NOMO-1 (cell line): ENCODE measurements around the gene TDRD3.

ENCODE experiments used
- DNase-seq, 2 experiments: peaks; one replicate each; lab custom pipeline; 2025; ENCODE audit not compliant: unreplicated experiment in 2 of 2; lab: John Stamatoyannopoulos, UW

Gene TDRD3

DNA sequence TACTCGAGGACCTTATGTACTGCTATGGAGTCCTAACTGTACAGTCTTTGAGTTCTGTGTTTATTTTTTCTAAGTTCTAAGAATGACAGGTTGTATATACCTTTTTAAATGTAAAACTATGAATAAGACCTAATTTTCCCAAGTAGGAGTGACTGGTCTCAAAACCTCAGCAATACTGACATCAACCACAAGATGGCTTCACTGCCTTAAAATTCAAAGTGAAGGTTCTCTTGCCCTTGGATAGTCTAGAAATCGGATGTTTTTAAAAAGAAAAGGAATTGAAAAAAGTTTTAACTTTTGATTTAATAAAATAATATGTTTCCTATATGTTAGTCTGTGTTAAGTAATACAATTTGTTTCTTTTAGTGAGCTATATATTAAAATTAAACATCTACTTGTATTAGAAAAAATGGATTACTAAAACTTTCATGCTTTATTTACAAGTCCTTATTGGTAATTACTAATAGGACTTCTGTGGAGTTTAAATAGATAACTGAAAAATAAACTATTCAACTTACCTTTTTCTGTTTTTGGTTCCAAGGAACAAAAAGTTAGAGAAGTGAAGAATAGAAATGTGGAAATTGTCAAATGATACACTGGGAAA is 52.0 kb downstream of the TDRD3 start:
- DNase-seq, result peak in 1 of 2 experiments; percentile 26

DNA sequence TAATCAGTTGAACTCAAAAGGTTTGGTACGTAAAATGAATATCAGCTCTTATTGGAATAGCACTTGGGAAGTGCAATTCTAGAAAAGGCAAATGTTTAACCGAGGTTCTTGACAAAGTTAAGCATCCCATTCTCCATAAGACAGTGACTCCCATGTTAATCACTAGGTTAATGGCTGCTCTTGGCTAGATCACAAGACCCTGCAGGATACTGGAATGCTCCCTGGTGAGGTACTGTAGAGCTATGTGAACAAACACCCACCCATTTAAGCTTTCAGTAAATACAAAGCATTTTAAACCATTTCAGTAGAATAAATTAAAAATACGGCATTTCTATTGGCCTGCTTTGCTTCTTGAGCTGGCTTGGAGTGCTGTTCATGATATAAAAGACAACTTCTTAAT is 56.5 kb downstream of the TDRD3 start:
- DNase-seq, result no peak

DNA sequence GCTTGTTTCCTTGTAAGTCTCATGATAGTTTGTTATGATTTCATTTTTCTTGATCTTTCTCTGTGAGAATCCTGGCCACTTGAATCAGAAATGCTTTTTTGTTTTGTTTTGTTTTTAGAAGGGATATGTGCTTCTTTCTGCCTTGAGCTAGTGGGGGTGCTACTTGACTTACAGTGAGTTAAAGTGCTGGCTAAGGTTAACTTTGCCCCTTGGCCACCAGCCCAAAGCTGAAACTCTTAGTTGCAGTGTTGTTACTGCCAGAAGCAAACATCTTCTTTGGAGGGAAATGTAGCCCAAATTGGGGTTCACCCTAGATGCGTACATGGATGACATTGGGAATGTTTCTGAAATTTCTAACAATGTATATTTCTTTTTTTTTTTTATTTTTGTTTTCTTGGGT is 57.4 kb downstream of the TDRD3 start:
- DNase-seq, result no peak

DNA sequence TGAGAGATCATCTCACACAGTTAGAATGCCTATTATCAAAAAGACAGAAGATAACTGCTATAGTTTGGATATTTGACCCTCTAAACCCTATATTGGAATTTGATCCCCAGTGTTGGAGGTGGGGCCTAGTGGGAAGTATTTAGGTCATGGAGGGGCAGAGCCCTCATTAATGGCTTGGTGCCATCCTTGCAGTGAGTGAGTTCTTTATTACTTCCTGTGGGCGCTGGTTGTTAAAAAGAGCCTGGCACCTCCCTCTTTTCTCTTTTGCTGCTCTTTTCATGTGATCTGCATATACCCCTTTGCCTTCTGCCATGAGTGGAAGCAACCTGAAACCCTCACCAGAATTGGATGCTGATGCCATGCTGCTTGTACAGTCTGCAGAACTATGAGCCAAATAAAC is 66.8 kb downstream of the TDRD3 start:
- no peak for DNase-seq

DNA sequence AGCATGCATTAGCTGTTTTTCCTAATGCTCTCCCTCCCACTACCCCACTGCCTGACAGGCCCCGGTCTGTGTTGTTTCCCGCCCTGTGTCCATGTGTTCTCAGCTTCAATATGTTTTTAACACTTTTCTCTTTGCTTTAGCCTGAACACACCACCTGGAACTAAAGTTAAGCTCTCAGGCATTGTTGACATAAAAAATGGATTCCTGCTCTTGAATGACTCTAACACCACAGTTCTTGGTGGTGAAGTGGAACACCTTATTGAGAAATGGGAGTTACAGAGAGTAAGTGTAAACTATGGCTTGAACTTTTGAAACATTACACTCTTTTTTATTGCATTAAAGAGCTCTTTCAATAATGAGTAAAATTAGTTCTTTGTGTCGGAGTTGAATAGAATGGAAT is 70.1 kb downstream of the TDRD3 start:
- no peak for DNase-seq

DNA sequence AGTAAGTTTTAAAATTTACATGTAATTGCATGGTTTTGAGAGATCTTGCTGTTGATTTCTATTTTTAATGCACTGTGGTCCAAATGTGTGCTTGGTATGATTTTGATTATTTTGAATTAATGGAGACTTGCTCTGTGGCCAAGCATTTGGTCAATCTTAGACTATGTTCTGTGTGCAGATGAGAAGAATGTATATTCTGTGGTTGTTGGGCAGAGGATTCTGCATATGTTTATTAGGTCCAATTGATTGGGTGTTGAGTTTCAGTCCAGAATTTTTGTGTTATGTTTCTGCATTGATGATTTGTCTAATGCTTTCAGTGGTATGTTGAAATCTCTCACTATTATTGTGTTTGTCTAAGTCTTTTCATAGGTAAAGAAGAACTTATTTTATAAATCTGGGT is 82.3 kb downstream of the TDRD3 start:
- DNase-seq, result no peak

DNA sequence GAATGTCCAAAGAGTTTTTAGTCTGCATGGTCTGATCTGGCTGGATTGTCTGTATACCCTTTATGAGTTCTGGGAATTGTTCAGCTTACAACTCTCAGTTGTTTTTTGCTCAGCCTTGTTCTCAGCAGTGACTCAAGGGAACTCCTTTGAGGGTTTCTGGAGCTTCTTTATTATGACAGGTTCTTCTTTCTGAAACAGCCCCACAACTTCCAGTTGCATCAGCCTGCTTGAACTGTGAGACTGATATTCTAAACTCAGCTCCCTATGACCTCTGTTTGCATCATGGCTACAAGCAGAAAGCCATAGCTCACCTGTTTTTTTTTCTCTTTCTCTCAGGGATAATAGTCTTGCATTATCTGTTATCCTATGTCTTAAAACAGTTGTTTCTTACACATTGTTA is 85.0 kb downstream of the TDRD3 start:
- no peak for DNase-seq

DNA sequence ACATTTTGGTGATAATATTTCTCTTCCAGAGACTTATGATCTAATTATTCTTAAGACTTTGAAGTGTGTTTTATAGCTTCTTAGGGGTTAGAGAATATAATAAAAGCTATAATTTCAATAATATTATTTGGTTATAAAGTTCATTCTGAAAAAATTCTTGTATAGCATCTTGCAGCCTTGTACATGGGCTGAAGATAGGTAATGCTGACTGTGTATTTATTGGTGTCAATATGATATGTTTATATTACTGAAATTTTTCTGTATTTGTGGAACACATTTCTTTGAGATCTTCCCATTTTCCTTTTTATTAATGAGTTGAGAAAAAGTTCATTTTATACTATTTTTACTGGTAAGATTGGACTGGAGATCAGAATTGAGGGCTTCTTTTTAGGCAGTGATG is 87.8 kb downstream of the TDRD3 start:
- DNase-seq, result no peak

DNA sequence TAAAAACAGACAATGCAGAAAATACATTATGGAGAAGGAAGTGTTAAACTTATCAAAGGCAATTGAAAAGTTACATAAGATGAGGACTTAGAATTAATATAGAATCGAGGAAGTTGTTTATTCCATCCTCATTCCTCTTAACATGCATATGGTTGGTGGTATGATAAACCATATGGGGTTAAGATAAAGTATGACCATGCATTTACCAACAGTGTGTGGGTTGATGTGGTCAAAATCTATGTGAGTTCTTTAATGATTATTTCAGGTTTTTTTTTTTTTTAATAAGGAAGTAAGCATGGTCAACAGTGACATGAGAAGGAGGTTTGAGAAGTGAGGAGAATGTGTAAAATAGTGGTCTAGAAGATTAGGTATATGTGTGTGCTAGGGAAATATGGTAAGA is 94.5 kb downstream of the TDRD3 start:
- DNase-seq, result no peak

DNA sequence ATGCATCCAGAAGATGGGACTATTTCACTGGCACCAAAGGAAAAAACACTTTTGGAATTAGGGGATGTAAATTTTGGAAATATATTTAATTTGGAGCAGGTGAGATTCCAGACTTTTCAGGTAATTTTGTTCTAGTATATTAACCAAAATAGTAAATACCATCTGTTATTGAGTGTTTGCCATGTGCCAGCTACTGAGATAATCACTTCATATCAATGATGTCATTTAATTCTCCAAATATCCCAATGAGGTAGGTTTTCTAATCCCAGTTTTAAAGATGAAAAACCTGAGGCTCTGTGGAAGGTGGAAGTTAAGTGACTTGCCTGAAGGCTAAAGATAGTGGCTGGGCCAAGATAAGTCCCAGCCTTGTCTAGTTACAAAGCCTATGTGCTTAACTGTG is 95.2 kb downstream of the TDRD3 start:
- no peak for DNase-seq

DNA sequence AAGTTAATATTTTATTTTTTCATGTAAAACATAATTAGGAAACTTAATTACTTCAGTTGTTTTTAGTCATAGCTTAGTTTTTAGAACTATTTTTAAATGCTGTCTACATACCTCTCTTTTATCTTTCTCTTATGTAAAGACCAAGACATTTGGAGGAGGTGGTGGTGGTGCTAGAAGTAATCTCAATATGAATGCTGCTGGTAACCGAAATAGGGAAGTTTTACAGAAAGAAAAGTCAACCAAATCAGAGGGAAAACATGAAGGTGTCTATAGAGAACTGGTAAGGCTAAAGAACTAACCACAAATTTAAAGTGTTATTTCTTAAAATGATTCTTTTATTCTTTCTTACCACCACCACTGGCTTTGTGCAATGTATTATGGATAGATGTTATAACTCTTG is 97.3 kb downstream of the TDRD3 start:
- DNase-seq, result no peak

DNA sequence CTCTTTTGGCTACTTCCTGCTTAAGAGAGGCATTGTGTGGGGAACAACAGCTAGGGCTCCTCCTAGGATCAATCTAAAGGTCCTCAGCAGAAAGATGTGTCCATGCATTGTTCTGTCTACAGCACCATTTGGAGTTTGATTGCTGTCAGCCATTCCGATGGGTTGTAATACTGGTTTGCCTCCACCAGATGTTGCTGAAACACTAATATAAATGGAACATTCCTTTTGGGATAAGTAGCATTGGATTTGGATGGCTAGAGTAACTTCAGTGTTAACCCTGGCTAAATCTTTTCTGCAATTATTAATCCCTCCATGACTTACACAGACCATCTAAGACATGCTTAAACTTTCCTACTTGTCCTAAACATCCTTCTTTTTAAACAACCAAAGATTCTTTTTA is 104.2 kb downstream of the TDRD3 start:
- no peak for DNase-seq

DNA sequence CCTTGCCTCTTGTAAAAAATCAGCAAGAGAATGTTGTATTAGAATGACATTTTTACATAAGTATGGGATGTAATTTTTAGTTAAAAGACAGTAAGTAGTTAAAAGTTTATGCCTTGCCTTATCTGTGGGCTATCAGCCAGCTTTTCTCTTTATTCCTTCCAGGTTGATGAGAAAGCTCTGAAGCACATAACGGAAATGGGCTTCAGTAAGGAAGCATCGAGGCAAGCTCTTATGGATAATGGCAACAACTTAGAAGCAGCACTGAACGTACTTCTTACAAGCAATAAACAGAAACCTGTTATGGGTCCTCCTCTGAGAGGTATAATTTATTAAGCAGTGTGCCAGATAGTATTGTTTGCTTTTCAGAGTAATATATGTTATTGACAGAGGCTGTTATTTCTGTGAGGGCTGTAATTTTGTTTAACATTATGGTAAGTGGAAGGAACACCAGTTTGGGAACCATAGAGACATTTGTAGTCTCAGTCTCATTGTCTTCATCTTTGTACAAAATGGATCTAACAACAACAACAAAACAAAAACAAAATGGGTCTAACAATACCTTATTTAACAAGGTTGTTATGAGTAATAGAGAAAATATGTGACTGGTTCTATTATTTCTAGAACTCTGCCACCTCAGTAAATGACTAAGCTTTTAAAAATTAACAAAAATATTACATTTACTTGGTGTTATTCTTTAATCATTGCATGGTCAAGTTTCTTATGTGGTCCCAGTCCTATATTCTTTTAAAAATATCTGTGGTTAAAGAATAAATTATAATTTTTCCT is 112.8 kb downstream of the TDRD3 start:
- DNase-seq, result no peak

DNA sequence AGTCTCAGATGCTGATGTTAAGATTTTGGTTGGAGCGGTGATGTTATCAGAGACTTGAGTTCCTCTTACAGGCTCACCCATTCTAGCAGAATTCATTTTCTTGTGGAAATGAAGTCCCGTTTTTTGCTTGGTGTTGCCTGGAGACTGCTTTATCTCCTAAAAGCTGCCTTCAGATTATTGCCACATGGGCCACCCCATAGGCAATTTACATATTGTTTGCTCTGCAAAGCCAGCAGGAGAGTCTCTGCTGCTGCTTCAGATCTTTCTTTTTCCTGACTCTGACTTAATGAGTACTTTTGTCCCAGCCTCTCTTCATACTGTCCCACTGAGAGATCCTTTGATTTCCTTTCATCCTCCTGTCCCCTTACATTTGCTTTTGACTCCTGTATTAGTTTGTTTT is 114.6 kb downstream of the TDRD3 start:
- no peak for DNase-seq

DNA sequence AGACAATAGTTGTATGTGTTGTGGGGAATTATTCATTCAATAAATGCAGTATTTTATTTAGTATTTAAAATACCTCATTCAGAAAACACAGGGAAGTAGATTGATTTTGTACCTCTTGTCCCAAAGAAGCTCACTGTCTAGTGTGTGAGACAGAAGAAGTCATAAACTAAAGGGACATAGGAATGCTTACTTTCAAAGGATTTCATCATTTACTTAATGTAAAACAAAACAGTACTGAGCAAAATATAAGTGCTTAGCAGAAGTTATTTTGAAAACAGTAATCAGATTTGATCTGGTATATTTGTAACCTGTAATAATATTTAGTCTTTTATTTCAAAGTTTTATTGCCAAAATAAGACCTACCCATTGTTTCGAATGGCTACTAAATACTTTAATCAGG is 117.9 kb downstream of the TDRD3 start:
- DNase-seq, result no peak

DNA sequence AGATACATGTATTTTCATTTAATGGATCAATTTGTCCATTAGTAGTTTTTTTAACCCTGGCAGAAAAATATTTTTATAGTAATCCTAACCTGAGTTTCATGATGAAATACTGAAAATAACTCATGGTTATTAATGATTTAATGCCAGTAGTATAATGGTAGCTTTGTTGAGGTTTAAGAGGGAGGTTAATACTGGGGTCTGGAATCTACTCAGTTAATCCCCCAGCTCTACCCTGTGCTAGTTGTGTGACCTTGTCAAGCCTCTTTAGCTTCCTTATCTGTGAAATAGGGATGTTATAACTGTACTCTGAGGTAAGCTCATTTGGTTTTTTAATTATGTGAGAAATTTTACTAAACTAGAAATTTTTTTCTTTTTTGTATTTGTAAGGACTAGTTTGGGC is 122.5 kb downstream of the TDRD3 start:
- DNase-seq, result no peak

DNA sequence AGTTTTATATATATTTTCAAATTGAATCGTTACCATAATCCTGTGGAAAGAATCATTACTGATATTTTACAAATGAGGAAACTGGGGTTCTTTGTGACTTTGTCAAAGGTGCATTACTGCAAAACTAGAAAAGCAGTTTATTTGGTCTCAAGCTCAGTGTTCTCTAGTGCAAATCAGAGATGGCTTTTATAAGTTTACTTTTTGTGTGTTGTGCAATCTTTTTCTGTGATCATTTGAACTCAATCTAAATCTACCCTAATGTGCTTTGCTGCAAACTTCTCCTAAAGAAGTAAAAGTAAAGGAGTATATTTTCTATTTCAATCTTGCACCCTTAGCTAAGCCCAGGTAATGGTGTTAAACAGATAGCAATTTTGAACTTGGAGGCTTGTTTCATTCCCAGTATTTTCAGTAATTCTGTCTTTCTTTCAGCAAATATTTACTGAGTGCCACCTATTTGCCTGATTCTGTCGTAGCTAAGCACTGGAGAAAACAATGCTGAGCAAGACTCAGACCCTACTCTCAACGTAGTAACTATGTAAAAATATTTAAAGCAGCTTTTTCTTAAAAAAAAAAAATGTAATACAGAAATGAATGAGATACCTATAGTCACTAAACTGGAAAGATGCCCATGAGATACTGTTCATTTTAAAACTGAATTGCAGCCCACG is 124.0 kb downstream of the TDRD3 start:
- no peak for DNase-seq

DNA sequence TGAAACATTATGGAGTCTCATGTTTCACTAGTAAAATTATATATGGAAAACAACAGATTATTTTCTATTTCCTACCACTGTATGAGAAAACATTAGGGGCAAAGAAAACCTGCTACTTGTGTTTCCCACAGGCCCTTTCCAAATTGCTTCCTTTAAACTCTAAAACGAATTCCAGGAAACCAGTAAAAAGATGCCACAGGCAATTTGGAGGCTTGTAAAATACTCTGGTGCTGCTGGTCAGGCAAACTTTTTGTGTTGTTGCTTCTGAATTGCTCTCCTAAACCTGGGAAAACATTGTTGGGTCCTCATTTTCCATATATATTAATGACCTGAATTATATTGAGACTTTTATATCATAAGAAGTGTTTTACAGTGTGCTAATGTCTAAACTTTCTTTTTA is 141.5 kb downstream of the TDRD3 start:
- no peak for DNase-seq

DNA sequence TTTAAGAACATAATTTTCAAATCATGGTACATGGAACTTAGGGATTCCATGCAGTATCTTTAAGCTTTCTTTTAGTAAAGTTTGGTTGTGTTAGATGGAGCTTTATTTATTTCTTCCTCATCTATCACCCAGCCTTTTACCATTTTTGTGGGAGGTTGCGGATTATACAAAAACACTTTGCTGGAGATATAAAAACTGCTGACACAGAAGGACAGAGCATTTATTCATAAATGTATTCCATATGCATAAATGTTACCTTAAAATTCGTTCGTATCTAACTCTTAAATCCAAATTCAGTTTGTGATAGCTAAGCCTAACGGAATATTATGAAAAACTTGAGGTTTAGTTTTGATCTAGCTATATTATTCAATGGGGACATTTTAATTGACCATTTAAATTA is 143.3 kb downstream of the TDRD3 start:
- no peak for DNase-seq

DNA sequence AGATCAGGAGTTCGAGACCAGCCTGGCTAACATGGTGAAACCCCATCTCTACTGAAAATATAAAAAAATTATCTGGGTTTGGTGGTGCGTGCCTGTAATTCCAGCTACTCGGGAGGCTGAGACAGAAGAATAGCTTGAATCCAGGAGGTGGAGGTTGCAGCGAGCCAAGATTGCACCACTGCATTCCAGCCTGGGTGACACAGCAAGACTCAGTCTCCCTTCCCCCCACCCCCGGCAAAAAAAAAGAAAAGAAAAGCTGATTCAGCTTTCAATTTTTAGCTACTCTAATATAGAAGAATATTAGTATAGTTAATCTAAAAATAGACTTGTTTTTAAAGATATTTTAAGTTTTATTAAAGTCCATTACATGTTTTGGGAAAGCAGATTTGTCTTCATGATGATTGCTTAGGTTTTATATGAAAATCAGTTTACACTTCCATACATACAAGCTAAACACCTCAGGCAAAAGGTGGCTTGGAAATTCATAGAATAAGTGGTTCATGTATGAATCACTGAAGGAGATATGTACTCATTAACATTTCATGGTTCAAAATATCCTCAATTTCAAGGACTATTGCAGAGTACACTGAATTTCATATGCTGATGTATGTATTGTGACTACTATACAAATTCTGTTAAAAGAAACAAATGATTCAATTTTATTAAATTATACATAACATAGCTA is 165.2 kb downstream of the TDRD3 start:
- DNase-seq, result no peak

DNA sequence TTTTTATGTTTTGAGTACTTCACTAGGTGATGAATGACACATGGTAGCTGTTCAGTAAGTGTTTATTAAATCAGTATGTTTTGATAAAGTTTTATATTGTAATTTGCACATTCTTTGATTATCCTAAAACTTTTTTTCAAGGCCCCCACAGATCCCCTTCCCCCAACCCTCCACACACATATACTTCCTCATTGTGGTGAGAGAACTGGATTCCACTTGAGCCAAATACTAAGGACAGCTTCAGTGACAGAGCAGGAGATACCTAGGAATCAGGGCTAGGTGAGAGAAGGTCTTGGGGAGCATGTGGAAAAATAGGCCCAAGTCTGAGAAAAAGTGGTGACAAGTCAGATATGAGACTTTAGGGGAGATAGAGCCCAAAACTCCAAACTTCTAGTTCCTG is 174.6 kb downstream of the TDRD3 start:
- peak in 1 of 2 experiments; percentile 10 for DNase-seq
